GM23338 (cell line): ENCODE data around the gene MKNK2. TPM values are rescaled to one million over a fixed set of nuclear protein-coding genes. Genes with fewer than 3 reads are reported as not detected.

Source experiments
- ATAC-seq: fragments of 200-7000 bp; cut with Tn5 transposase; 3 replicates; pipeline ENCODE4 v1.9.1; 2020
- DNase-seq: peaks from one replicate; pipeline ENCODE4 v3.0.0-alpha.2; 2015; ENCODE audit warnings: low spot score
- H2AFZ ChIP-seq: fragments of 200-600 bp; sonication (generic); 2 replicates; pipeline ENCODE4 v1.8.0; 2016; ENCODE audit warnings: antibody characterized with exemption, mild to moderate bottlenecking, moderate library complexity
- H3F3A ChIP-seq: fragments of 200-600 bp; sonication (generic); replicated peaks from 2 replicates; pipeline ENCODE4 v1.8.0; 2017; ENCODE audit warnings: antibody characterized with exemption, mixed run types, low read depth
- H3K27ac ChIP-seq: fragments of 200-600 bp; sonication (generic); 2 replicates; pipeline ENCODE4 v1.6.1; 2016; ENCODE audit warnings: low read depth
- H3K27me3 ChIP-seq: fragments of 200-600 bp; sonication (generic); 2 replicates; pipeline ENCODE4 v1.8.0; 2016; ENCODE audit warnings: mild to moderate bottlenecking, mixed run types, moderate library complexity; ENCODE audit not compliant: insufficient read depth
- H3K36me3 ChIP-seq: fragments of 200-600 bp; sonication (generic); 2 replicates; pipeline ENCODE4 v1.8.0; 2016; ENCODE audit warnings: mild to moderate bottlenecking; ENCODE audit not compliant: insufficient read depth
- H3K4me1 ChIP-seq: fragments of 200-600 bp; sonication (generic); 2 replicates; pipeline ENCODE4 v1.8.0; 2016; ENCODE audit warnings: mild to moderate bottlenecking, moderate library complexity; ENCODE audit not compliant: insufficient read depth
- H3K4me2 ChIP-seq: fragments of 200-600 bp; sonication (generic); 2 replicates; pipeline ENCODE4 v1.7.1; 2017; ENCODE audit warnings: mixed run types
- H3K4me3 ChIP-seq: fragments of 200-600 bp; sonication (generic); 2 replicates; pipeline ENCODE4 v1.6.1; 2016; ENCODE audit warnings: mixed run types
- H3K79me2 ChIP-seq: fragments of 200-600 bp; sonication (generic); replicated peaks from 2 replicates; pipeline ENCODE4 v1.8.0; 2017; ENCODE audit warnings: mild to moderate bottlenecking; ENCODE audit not compliant: insufficient read depth
- H3K9me2 ChIP-seq: fragments of 200-600 bp; sonication (generic); 2 replicates; pipeline ENCODE4 v1.8.0; 2017; ENCODE audit not compliant: insufficient read depth
- H4K20me1 ChIP-seq: fragments of 200-600 bp; sonication (generic); replicated peaks from 2 replicates; pipeline ENCODE4 v1.8.0; 2017; ENCODE audit warnings: mild to moderate bottlenecking; ENCODE audit not compliant: insufficient read depth
- H3K27ac Mint-ChIP-seq: 2 replicates; pipeline ENCODE4 v1.8.0; 2020; ENCODE audit warnings: inconsistent platforms, mild to moderate bottlenecking, moderate library complexity, mixed read lengths
- H3K27me3 Mint-ChIP-seq: 3 replicates; pipeline ENCODE4 v1.8.0; 2022; ENCODE audit warnings: low read depth, mild to moderate bottlenecking, moderate library complexity, mixed read lengths, inconsistent platforms; ENCODE audit not compliant: insufficient read depth, poor library complexity
- H3K36me3 Mint-ChIP-seq: 3 replicates; pipeline ENCODE4 v1.8.0; 2021; ENCODE audit warnings: low read depth, mild to moderate bottlenecking, inconsistent platforms, moderate library complexity, mixed read lengths
- H3K4me1 Mint-ChIP-seq: 3 replicates; pipeline ENCODE4 v1.8.0; 2020; ENCODE audit warnings: mild to moderate bottlenecking, inconsistent platforms, mixed read lengths
- H3K4me3 Mint-ChIP-seq: 3 replicates; pipeline ENCODE4 v1.8.0; 2021; ENCODE audit warnings: moderate library complexity, mild to moderate bottlenecking, inconsistent platforms, mixed read lengths
- H3K9me3 Mint-ChIP-seq: 3 replicates; pipeline ENCODE4 v1.8.0; 2020; ENCODE audit warnings: moderate library complexity, mild to moderate bottlenecking, inconsistent platforms, mixed read lengths
- CREB1 ChIP-seq: fragments of 250-450 bp; sonication (Bioruptor Pico); IDR thresholded peaks from 2 replicates; pipeline ENCODE4 v1.5.0; 2020; ENCODE audit warnings: low read depth, mild to moderate bottlenecking, moderate library complexity
- EZH2 ChIP-seq: fragments of 200-600 bp; sonication (generic); IDR thresholded peaks from one replicate; pipeline ENCODE4 v1.8.0; 2017; ENCODE audit warnings: antibody characterized with exemption, mild to moderate bottlenecking, low read depth; ENCODE audit not compliant: unreplicated experiment
- JUNB ChIP-seq: IDR thresholded peaks from one replicate; pipeline ENCODE4 v1.6.1; 2016; ENCODE audit warnings: antibody characterized with exemption; ENCODE audit not compliant: unreplicated experiment
- NANOG ChIP-seq: IDR thresholded peaks from 2 replicates; pipeline ENCODE4 v1.6.1; 2016; ENCODE audit warnings: antibody characterized with exemption, borderline replicate concordance
- POLR2AphosphoS5 ChIP-seq: IDR thresholded peaks from 2 replicates; pipeline ENCODE4 v1.6.1; 2016; ENCODE audit warnings: antibody characterized with exemption, low read depth
- STAT1 ChIP-seq: IDR thresholded peaks from one replicate; pipeline ENCODE4 v1.6.1; 2016; ENCODE audit warnings: antibody characterized with exemption; ENCODE audit not compliant: unreplicated experiment
- ZNF114 ChIP-seq: fragments of 250-450 bp; sonication (Bioruptor Pico); IDR thresholded peaks from 2 replicates; pipeline ENCODE4 v1.5.0; 2020; ENCODE audit warnings: mild to moderate bottlenecking, moderate library complexity
- ZNF331 ChIP-seq: fragments of 250-450 bp; sonication (Bioruptor Pico); IDR thresholded peaks from 2 replicates; pipeline ENCODE4 v1.5.0; 2020; ENCODE audit warnings: low read depth, mild to moderate bottlenecking, moderate library complexity
- polyA plus RNA-seq: library from polyadenylated mRNA; unstranded; fragments of >200 nt; fragmentation: Nextera tagmentation; extraction: Ambion mirVana; gene quantifications from 2 replicates; pipeline ENCODE4 v1.2.1, GENCODE V29; 2016
- total RNA-seq: library from RNA; depleted of rRNA; stranded (reverse); fragments of >200 nt; shearing (Covaris generic); gene quantifications from 2 replicates; pipeline ENCODE4 v1.2.3, GENCODE V29; 2014
- TF ChIP-seq, protein P1 (sequence below): IDR thresholded peaks from 2 replicates; pipeline ENCODE4 v1.6.1; 2016; ENCODE audit warnings: antibody characterized with exemption
- TF ChIP-seq, protein P2 (sequence below), 2 experiments: fragments of 200-600 bp in 1 of 2; sonication (generic) in 1 of 2; conservative IDR thresholded peaks; 2 replicates each; pipeline versions ENCODE4 v1.5.1 to v1.6.1; 2016 to 2017; ENCODE audit warnings: antibody characterized with exemption in 2 of 2, low read depth in 2 of 2, mild to moderate bottlenecking in 2 of 2, moderate library complexity in 1 of 2
- TF ChIP-seq, protein P3 (sequence below): fragments of 250-450 bp; sonication (Bioruptor Pico); IDR thresholded peaks from 2 replicates; pipeline ENCODE4 v1.5.0; 2020; ENCODE audit warnings: mild to moderate bottlenecking, moderate library complexity

MKNK2 gene
- total and polyA plus RNA-seq, 2 experiments from 2014 or later, result 71.0 to 159 TPM

DNA sequence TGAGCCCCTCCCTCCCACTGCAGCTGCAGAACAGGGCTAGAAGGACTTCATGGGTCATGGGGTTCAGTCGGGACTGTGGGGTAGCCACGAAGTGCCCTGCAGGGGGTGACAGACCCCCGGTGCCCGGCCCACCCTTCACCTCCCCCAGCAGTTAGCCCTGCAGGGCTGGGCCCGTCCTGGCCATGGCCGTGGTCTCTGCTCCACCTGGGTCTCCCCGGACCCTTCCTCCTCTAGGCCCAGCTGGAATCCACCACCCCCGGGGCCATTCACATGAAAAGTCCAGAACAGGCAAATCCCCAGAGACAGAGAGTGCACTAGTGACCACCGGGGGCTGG, 17.3 kb downstream of the MKNK2 start:
- Histone ChIP-seq H4K20me1 (no peaks in the 10 kb centered on the region), H3K27ac (no peak overlapping the region), H3K79me2 (no peaks in the 10 kb centered on the region), H2AFZ (no peak overlapping the region), H3K27me3 (no peaks in the 10 kb centered on the region), H3K36me3 (no peaks in the 10 kb centered on the region; the same call in 1 of the 2 replicates), H3K4me1 (no peaks in the 10 kb centered on the region; the same call in 1 of the 2 replicates), H3K9me2 (no peaks in the 10 kb centered on the region), H3K4me2 (no peak overlapping the region; the same call in 1 of the 2 replicates), H3F3A (peaks cover 21% of the 10 kb centered on the region), H3K4me3 (no peak overlapping the region)
- H3K4me1 Mint-ChIP-seq, result peaks cover 16% of the 10 kb centered on the region; the same call in 2 of the 3 replicates
- no peak overlapping the region for H3K27ac Mint-ChIP-seq
- TF ChIP-seq, protein P1, sequence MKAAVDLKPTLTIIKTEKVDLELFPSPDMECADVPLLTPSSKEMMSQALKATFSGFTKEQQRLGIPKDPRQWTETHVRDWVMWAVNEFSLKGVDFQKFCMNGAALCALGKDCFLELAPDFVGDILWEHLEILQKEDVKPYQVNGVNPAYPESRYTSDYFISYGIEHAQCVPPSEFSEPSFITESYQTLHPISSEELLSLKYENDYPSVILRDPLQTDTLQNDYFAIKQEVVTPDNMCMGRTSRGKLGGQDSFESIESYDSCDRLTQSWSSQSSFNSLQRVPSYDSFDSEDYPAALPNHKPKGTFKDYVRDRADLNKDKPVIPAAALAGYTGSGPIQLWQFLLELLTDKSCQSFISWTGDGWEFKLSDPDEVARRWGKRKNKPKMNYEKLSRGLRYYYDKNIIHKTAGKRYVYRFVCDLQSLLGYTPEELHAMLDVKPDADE, result no peak
- TF ChIP-seq STAT1, result no peak
- TF ChIP-seq ZNF114 (CRISPR knock-in tag), result no peak
- no peak for TF ChIP-seq JUNB
- ATAC-seq, result no peak
- H3K27me3 Mint-ChIP-seq, result peaks cover 16% of the 10 kb centered on the region
- H3K36me3 Mint-ChIP-seq, result peaks cover 5% of the 10 kb centered on the region; the same call in 1 of the 3 replicates
- peaks cover 10% of the 10 kb centered on the region; the same call in 2 of the 3 replicates for H3K9me3 Mint-ChIP-seq
- DNase-seq, result no peak
- H3K4me3 Mint-ChIP-seq, result no peak overlapping the region

DNA sequence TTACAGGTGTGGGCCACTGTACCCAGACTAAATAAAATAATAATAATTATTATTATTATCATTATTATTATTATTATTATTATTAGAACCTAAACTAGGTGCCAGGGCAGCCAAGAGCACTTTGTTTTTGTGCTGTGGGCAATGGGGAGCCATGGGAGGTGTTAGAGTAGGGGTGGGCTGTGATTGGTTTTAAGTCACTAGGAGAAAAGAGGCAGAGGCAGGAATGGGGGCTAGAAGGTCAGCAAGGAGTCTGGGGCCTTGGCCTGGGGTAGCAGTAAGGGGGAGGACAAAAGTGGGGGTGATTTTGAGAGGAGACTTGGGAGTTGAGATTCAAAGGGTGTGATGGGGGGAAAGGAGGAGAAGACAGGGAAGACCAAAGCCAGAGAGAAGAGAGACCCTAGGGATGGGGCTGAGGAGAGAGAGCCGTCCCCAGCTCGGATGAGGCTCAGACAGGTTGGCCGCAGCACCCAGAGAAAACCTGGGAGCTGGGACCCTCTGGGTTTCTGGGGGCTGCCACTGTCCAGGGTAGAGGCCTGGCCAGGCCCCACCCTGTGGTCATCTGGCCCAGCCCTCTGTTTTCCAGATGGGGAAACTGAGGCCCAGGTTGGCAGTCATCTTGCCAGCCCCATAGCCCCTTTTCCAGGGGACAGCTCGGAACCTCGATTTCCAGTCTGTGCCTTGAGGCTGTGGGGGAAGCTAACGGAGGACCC, 17.8 kb downstream of the MKNK2 start:
- H3K4me3 Mint-ChIP-seq, result no peak overlapping the region
- TF ChIP-seq ZNF331 (CRISPR knock-in tag) (no peak), JUNB (no peak), CREB1 (CRISPR knock-in tag) (no peak), POLR2AphosphoS5 (no peak), NANOG (no peak), EZH2 (no peak)
- TF ChIP-seq, protein P2, sequence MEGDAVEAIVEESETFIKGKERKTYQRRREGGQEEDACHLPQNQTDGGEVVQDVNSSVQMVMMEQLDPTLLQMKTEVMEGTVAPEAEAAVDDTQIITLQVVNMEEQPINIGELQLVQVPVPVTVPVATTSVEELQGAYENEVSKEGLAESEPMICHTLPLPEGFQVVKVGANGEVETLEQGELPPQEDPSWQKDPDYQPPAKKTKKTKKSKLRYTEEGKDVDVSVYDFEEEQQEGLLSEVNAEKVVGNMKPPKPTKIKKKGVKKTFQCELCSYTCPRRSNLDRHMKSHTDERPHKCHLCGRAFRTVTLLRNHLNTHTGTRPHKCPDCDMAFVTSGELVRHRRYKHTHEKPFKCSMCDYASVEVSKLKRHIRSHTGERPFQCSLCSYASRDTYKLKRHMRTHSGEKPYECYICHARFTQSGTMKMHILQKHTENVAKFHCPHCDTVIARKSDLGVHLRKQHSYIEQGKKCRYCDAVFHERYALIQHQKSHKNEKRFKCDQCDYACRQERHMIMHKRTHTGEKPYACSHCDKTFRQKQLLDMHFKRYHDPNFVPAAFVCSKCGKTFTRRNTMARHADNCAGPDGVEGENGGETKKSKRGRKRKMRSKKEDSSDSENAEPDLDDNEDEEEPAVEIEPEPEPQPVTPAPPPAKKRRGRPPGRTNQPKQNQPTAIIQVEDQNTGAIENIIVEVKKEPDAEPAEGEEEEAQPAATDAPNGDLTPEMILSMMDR (conservative IDR thresholded peaks at IDR 0.05; ENCODE audit: low read depth in 2 of 2), result no peak
- TF ChIP-seq, protein P1, result no peak
- TF ChIP-seq, protein P3, sequence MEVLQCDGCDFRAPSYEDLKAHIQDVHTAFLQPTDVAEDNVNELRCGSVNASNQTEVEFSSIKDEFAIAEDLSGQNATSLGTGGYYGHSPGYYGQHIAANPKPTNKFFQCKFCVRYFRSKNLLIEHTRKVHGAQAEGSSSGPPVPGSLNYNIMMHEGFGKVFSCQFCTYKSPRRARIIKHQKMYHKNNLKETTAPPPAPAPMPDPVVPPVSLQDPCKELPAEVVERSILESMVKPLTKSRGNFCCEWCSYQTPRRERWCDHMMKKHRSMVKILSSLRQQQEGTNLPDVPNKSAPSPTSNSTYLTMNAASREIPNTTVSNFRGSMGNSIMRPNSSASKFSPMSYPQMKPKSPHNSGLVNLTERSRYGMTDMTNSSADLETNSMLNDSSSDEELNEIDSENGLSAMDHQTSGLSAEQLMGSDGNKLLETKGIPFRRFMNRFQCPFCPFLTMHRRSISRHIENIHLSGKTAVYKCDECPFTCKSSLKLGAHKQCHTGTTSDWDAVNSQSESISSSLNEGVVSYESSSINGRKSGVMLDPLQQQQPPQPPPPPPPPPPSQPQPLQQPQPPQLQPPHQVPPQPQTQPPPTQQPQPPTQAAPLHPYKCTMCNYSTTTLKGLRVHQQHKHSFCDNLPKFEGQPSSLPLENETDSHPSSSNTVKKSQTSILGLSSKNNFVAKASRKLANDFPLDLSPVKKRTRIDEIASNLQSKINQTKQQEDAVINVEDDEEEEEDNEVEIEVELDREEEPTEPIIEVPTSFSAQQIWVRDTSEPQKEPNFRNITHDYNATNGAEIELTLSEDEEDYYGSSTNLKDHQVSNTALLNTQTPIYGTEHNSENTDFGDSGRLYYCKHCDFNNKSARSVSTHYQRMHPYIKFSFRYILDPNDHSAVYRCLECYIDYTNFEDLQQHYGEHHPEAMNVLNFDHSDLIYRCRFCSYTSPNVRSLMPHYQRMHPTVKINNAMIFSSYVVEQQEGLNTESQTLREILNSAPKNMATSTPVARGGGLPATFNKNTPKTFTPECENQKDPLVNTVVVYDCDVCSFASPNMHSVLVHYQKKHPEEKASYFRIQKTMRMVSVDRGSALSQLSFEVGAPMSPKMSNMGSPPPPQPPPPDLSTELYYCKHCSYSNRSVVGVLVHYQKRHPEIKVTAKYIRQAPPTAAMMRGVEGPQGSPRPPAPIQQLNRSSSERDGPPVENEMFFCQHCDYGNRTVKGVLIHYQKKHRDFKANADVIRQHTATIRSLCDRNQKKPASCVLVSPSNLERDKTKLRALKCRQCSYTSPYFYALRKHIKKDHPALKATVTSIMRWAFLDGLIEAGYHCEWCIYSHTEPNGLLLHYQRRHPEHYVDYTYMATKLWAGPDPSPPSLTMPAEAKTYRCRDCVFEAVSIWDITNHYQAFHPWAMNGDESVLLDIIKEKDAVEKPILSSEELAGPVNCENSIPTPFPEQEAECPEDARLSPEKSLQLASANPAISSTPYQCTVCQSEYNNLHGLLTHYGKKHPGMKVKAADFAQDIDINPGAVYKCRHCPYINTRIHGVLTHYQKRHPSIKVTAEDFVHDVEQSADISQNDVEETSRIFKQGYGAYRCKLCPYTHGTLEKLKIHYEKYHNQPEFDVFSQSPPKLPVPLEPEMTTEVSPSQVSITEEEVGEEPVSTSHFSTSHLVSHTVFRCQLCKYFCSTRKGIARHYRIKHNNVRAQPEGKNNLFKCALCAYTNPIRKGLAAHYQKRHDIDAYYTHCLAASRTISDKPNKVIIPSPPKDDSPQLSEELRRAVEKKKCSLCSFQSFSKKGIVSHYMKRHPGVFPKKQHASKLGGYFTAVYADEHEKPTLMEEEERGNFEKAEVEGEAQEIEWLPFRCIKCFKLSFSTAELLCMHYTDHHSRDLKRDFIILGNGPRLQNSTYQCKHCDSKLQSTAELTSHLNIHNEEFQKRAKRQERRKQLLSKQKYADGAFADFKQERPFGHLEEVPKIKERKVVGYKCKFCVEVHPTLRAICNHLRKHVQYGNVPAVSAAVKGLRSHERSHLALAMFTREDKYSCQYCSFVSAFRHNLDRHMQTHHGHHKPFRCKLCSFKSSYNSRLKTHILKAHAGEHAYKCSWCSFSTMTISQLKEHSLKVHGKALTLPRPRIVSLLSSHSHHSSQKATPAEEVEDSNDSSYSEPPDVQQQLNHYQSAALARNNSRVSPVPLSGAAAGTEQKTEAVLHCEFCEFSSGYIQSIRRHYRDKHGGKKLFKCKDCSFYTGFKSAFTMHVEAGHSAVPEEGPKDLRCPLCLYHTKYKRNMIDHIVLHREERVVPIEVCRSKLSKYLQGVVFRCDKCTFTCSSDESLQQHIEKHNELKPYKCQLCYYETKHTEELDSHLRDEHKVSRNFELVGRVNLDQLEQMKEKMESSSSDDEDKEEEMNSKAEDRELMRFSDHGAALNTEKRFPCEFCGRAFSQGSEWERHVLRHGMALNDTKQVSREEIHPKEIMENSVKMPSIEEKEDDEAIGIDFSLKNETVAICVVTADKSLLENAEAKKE (CRISPR knock-in tag), result no peak

More for the DNA sequence above, 17.8 kb downstream of the MKNK2 start:
- no peaks in the 10 kb centered on the region; the same call in 1 of the 2 replicates for H3K36me3 ChIP-seq
- H3K4me1 Mint-ChIP-seq, result peaks cover 19% of the 10 kb centered on the region; the same call in 2 of the 3 replicates
- H3K9me2 ChIP-seq, result no peaks in the 10 kb centered on the region
- H4K20me1 ChIP-seq, result no peaks in the 10 kb centered on the region
- peaks cover 5% of the 10 kb centered on the region; the same call in 1 of the 3 replicates for H3K36me3 Mint-ChIP-seq
- H3K27me3 ChIP-seq, result no peaks in the 10 kb centered on the region
- no peaks in the 10 kb centered on the region for H3K79me2 ChIP-seq
- DNase-seq (no peak), ATAC-seq (no peak)
- no peaks in the 10 kb centered on the region; the same call in 1 of the 2 replicates for H3K4me1 ChIP-seq
- peaks cover 21% of the 10 kb centered on the region for H3F3A ChIP-seq
- no peak overlapping the region for H3K4me3 ChIP-seq
- H3K4me2 ChIP-seq, result no peak overlapping the region
- no peak overlapping the region for H3K27ac ChIP-seq
- H3K9me3 Mint-ChIP-seq, result peaks cover 10% of the 10 kb centered on the region; the same call in 2 of the 3 replicates
- no peak overlapping the region for H2AFZ ChIP-seq
- H3K27me3 Mint-ChIP-seq, result peaks cover 16% of the 10 kb centered on the region
- H3K27ac Mint-ChIP-seq, result no peak overlapping the region
